WI38 (cell line): ENCODE measurements around the gene CACHD1.

Experiments used
- H3K4me3 ChIP-seq: 2 replicates; pipeline ENCODE4 v1.5.1; 2011; ENCODE audit warnings: low read depth, mild to moderate bottlenecking, control low read depth, low read length
- CTCF ChIP-seq: IDR thresholded peaks from 2 replicates; pipeline ENCODE4 v1.5.1; 2012; ENCODE audit warnings: low read depth, mild to moderate bottlenecking, control low read depth, low read length

Gene CACHD1

DNA sequence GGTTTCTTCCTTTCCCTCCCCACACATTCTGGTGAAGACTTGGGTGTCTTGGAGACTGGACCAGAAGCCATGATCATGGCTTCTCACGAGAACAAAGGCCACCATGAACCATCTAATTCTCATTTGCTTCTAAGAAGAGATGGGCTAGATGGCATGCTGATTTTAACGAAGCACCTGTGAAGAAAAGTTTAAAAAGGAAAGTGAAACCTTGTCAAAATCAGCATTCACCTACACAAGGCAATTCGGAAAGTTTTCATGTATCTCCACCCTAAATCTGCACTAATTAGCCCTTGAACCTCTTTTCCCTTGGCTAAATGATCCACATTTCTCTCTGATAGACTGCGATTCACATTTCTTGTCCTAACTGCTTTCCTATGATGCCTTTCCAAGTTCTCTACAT is 160.7 kb downstream of the CACHD1 start:
- H3K4me3 ChIP-seq = no peak overlapping the region
- no peak for TF ChIP-seq CTCF

DNA sequence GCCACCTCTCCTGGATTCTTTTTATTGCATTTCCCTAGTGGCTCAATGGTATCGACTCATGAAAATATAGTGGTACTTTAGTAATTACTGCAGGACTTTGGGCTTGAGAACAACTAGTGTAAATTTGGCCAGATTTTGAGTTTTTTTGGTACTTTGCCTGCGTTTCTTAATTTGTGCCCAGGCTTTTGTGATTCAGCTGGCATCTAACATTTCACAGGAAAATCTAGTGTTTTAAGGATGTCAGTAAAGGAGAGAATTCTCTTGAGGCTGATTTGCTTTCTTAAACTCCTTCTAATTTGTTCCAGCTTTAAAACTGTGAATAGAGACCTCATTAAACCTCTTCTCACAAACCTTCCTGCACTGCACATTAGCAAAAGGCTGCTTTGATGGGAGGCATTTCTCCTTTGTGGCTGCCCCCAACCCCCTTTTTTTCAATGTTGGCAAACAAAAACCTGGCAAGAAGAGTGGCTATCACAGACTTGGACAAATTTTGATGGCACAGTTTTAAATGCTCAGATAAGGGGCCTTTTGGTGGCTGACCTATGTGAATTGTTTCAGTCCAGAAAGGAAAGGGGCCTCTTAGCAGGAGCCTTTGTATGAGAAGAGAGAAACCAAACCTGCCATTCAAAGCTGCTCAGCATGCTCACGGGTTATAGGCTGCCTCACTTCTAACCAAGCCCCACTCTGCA is 161.6 kb downstream of the CACHD1 start:
- no peak for TF ChIP-seq CTCF
- no peak overlapping the region for H3K4me3 ChIP-seq

DNA sequence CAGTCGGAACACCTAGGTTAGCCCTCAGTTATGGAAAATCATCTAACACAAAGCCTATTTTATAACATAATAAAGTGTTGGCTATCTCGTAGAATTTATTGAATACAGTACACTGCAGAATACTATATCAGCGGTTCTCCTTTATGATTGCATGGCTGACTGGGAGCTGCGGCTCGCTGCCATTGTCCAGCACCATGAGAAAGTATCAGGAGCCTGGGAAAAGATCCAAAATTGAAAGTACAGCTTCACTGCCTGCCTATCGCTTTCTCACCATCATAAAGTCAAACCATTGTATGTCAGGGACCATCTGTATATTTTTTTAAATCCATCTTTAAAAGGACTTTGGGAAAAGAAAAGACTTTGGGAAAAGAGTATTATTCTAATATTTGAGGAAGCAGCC is 163.0 kb downstream of the CACHD1 start:
- H3K4me3 ChIP-seq = no peak overlapping the region
- TF ChIP-seq CTCF = no peak

- no peak for TF ChIP-seq CTCF
- H3K4me3 ChIP-seq = no peak overlapping the region
Measured at GRCh38 chr1:64645735-64646134, 175.8 kb downstream of the CACHD1 start.

DNA sequence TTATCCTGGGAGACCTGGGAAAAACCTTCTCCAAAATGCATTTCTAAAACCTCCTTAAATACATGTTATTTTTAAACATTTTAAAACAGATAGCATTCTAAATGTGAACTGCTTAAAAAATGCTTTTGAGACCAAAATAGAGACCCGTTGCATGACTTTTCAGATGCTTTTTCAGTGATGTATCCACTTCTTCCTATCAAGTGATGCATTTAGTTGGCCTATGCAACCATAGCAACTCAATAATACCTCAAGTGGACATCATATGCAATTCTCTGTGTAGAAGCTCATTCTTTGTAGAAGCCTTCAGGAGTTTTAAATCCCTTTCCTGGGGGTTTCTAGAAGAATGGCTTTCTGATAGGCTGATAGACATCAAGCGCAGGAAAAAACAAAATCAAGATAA is 180.5 kb downstream of the CACHD1 start:
- no peak for TF ChIP-seq CTCF
- no peak overlapping the region for H3K4me3 ChIP-seq

DNA sequence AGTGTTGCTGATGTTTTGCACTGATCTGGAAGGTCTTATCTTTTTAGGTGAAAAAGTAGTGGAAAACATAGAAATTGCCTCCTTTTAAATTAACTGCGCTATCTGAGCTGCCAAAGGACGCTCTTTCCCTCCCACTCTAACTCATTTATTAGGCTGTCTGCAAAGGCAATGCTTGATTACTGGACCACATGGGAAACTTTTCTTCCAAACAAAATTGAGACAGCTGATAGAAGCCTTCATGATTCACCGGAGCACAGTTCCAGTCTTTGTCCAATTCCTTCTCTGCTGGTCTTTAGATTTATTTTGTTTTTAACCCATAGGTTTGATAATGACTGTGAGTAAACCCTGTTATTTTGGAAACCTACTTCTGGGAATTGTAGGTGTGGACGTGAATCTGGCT is 181.9 kb downstream of the CACHD1 start:
- H3K4me3 ChIP-seq = no peak overlapping the region
- TF ChIP-seq CTCF = no peak

DNA sequence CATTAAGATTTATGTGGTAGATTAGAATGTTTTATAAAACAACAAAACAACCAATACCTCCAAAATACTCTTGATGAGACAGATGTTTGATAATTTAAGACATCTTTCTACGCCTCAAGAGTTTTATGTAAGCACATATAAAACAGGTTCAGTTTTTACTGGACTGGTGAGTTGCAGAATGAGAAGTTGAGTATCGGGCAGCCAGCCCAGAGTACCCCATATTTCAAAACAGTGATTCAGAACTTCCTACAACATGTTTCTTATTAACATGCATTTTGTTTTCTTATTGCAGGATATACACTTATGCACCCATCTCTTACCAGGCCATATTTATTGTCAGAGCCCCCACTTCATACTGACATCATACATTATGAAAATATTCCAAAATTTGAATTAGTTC is 183.5 kb downstream of the CACHD1 start:
- no peak overlapping the region for H3K4me3 ChIP-seq
- TF ChIP-seq CTCF = no peak
